ENCODE measurements around the gene PRUNE2. TPM values are rescaled to one million over a fixed set of nuclear protein-coding genes. Genes with fewer than 3 reads are reported as not detected.

The PRUNE2 gene
- total and polyA plus RNA-seq, 8 donors = 1.4 to 19.1 (median 4.6) TPM

- DNase-seq (no peak), FAIRE-seq (no peak), ATAC-seq (no peak)
- H3K27ac ChIP-seq = peak overlapping the region in 1 of 4 donors; percentile 7
- H3K9me3 ChIP-seq = no peaks in the 10 kb centered on the region
- intact Hi-C loops (cut with DNase I) = no loop called here
- TF ChIP-seq CTCF (IDR thresholded peaks at IDR 0.05) = no peak
- 79 to 100% methylated on average over 1 of the region's 1 CpG for WGBS, 2 donors
- no peaks in the 10 kb centered on the region for H3K36me3 ChIP-seq
- no peaks in the 10 kb centered on the region for H3K27me3 ChIP-seq
- H3K4me1 ChIP-seq = peaks cover 0 to 12% (median 0%) of the 10 kb centered on the region in 3 donors
- H3K4me3 ChIP-seq = no peak overlapping the region
Measured at GRCh38 chr9:76561900-76562299, 344.0 kb downstream of the PRUNE2 start.

Other genes starting within 250 kb of the PRUNE2 start
- gene PCA3, start 141.7 kb downstream of the PRUNE2 start, total RNA-seq = not detected
- under 1 TPM in 1 of 2 donors, not detected in 1; 0.07 TPM for gene PCA3, start 141.7 kb downstream of the PRUNE2 start, polyA plus RNA-seq
- gene FOXB2, start 113.5 kb upstream of the PRUNE2 start, total RNA-seq = not detected
- not detected for gene FOXB2, start 113.5 kb upstream of the PRUNE2 start, polyA plus RNA-seq